Measurements from ENCODE around the gene PFN1. TPM values are rescaled to one million over a fixed set of nuclear protein-coding genes. Genes with fewer than 3 reads are reported as not detected.

Gene PFN1
- total and polyA plus RNA-seq, 9 of the 15 experiments (the other 6 are each of a cell fraction or from before 2014, with no cell fraction given): 60.5 to 1,479 (median 456) TPM

DNA sequence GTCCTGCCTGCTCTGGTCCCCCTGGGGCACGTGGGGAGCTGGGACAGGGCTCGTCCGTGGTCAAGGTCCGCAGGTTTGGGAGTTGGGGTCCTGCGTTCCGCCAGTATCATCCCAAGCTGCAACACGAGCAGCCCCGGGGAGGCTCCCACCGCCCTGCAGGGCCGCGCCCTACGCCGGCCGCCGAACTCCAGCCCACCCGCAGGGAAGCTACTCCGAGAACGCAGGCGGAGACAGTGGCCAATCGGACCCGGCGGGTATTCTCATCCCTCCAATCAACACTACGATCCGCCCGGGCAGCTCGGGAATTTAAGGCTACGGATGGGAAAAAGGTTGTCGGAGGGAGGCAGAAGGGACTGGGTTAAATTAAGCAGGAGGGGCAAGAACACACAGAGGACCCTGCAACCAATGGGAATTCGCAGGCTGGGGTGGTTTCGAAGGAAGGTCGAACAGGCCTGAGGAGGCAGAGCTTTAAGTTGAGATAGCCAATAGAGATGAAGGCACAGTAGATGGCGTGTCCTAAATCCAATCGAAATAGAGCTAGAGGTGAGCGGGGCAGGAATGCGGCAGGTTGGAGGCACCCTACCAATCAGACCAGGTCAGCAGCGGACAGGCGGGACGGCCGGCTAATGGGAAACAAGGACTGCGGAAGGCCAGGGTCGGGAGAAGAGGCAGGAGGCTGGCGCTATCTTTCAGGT, 18.7 kb upstream of the PFN1 start (continued):
- no peak for TF ChIP-seq ESRRA (IDR thresholded peaks at IDR 0.05; ENCODE audit: borderline replicate concordance, low read depth)
- TF ChIP-seq WHSC1 (IDR thresholded peaks at IDR 0.05; ENCODE audit: low read length): no peak
- TF ChIP-seq, protein P1, sequence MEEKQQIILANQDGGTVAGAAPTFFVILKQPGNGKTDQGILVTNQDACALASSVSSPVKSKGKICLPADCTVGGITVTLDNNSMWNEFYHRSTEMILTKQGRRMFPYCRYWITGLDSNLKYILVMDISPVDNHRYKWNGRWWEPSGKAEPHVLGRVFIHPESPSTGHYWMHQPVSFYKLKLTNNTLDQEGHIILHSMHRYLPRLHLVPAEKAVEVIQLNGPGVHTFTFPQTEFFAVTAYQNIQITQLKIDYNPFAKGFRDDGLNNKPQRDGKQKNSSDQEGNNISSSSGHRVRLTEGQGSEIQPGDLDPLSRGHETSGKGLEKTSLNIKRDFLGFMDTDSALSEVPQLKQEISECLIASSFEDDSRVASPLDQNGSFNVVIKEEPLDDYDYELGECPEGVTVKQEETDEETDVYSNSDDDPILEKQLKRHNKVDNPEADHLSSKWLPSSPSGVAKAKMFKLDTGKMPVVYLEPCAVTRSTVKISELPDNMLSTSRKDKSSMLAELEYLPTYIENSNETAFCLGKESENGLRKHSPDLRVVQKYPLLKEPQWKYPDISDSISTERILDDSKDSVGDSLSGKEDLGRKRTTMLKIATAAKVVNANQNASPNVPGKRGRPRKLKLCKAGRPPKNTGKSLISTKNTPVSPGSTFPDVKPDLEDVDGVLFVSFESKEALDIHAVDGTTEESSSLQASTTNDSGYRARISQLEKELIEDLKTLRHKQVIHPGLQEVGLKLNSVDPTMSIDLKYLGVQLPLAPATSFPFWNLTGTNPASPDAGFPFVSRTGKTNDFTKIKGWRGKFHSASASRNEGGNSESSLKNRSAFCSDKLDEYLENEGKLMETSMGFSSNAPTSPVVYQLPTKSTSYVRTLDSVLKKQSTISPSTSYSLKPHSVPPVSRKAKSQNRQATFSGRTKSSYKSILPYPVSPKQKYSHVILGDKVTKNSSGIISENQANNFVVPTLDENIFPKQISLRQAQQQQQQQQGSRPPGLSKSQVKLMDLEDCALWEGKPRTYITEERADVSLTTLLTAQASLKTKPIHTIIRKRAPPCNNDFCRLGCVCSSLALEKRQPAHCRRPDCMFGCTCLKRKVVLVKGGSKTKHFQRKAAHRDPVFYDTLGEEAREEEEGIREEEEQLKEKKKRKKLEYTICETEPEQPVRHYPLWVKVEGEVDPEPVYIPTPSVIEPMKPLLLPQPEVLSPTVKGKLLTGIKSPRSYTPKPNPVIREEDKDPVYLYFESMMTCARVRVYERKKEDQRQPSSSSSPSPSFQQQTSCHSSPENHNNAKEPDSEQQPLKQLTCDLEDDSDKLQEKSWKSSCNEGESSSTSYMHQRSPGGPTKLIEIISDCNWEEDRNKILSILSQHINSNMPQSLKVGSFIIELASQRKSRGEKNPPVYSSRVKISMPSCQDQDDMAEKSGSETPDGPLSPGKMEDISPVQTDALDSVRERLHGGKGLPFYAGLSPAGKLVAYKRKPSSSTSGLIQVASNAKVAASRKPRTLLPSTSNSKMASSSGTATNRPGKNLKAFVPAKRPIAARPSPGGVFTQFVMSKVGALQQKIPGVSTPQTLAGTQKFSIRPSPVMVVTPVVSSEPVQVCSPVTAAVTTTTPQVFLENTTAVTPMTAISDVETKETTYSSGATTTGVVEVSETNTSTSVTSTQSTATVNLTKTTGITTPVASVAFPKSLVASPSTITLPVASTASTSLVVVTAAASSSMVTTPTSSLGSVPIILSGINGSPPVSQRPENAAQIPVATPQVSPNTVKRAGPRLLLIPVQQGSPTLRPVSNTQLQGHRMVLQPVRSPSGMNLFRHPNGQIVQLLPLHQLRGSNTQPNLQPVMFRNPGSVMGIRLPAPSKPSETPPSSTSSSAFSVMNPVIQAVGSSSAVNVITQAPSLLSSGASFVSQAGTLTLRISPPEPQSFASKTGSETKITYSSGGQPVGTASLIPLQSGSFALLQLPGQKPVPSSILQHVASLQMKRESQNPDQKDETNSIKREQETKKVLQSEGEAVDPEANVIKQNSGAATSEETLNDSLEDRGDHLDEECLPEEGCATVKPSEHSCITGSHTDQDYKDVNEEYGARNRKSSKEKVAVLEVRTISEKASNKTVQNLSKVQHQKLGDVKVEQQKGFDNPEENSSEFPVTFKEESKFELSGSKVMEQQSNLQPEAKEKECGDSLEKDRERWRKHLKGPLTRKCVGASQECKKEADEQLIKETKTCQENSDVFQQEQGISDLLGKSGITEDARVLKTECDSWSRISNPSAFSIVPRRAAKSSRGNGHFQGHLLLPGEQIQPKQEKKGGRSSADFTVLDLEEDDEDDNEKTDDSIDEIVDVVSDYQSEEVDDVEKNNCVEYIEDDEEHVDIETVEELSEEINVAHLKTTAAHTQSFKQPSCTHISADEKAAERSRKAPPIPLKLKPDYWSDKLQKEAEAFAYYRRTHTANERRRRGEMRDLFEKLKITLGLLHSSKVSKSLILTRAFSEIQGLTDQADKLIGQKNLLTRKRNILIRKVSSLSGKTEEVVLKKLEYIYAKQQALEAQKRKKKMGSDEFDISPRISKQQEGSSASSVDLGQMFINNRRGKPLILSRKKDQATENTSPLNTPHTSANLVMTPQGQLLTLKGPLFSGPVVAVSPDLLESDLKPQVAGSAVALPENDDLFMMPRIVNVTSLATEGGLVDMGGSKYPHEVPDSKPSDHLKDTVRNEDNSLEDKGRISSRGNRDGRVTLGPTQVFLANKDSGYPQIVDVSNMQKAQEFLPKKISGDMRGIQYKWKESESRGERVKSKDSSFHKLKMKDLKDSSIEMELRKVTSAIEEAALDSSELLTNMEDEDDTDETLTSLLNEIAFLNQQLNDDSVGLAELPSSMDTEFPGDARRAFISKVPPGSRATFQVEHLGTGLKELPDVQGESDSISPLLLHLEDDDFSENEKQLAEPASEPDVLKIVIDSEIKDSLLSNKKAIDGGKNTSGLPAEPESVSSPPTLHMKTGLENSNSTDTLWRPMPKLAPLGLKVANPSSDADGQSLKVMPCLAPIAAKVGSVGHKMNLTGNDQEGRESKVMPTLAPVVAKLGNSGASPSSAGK (IDR thresholded peaks at IDR 0.05): peak; percentile 96
- TF ChIP-seq SREBF2 (CRISPR knock-in tag; IDR thresholded peaks at IDR 0.05): no peak
- TF ChIP-seq, protein P2, sequence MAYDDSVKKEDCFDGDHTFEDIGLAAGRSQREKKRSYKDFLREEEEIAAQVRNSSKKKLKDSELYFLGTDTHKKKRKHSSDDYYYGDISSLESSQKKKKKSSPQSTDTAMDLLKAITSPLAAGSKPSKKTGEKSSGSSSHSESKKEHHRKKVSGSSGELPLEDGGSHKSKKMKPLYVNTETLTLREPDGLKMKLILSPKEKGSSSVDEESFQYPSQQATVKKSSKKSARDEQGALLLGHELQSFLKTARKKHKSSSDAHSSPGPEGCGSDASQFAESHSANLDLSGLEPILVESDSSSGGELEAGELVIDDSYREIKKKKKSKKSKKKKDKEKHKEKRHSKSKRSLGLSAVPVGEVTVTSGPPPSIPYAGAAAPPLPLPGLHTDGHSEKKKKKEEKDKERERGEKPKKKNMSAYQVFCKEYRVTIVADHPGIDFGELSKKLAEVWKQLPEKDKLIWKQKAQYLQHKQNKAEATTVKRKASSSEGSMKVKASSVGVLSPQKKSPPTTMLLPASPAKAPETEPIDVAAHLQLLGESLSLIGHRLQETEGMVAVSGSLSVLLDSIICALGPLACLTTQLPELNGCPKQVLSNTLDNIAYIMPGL (CRISPR knock-in tag; IDR thresholded peaks at IDR 0.05): no peak
- TF ChIP-seq GTF2A2 (tag; IDR thresholded peaks at IDR 0.05): no peak
- TF ChIP-seq ZNF707 (CRISPR knock-in tag; conservative IDR thresholded peaks at IDR 0.05): no peak
- peak; percentile 1; the same call in 1 of the 2 replicates for TF ChIP-seq GTF2F1 (IDR thresholded peaks at IDR 0.05; ENCODE audit: low read depth, low read length)
- no peak for TF ChIP-seq TGIF2 (CRISPR knock-in tag; IDR thresholded peaks at IDR 0.05)
- peak; percentile 99 for TF ChIP-seq ASH1L (IDR thresholded peaks at IDR 0.05; ENCODE audit: borderline replicate concordance, low read depth, partially characterized antibody)
- peak; percentile 59; the same call in 1 of the 2 replicates for TF ChIP-seq LCOR (CRISPR knock-in tag; IDR thresholded peaks at IDR 0.05)
- TF ChIP-seq MCM2 (IDR thresholded peaks at IDR 0.05; ENCODE audit: low read depth): no peak
- TF ChIP-seq CSDE1 (IDR thresholded peaks at IDR 0.05): no peak
- TF ChIP-seq, protein P3, sequence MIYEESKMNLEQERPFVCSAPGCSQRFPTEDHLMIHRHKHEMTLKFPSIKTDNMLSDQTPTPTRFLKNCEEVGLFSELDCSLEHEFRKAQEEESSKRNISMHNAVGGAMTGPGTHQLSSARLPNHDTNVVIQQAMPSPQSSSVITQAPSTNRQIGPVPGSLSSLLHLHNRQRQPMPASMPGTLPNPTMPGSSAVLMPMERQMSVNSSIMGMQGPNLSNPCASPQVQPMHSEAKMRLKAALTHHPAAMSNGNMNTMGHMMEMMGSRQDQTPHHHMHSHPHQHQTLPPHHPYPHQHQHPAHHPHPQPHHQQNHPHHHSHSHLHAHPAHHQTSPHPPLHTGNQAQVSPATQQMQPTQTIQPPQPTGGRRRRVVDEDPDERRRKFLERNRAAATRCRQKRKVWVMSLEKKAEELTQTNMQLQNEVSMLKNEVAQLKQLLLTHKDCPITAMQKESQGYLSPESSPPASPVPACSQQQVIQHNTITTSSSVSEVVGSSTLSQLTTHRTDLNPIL (CRISPR knock-in tag; IDR thresholded peaks at IDR 0.05): no peak
